GM18519 (cell line): Measurements from ENCODE around the gene TMEM132C.

Experiments
- ATAC-seq: cut with Tn5 transposase; IDR thresholded peaks from one replicate; pipeline ENCODE4 v1.9.1; 2021; ENCODE audit warnings: mild to moderate bottlenecking, moderate library complexity; ENCODE audit not compliant: unreplicated experiment, low FRiP score

The TMEM132C gene

DNA sequence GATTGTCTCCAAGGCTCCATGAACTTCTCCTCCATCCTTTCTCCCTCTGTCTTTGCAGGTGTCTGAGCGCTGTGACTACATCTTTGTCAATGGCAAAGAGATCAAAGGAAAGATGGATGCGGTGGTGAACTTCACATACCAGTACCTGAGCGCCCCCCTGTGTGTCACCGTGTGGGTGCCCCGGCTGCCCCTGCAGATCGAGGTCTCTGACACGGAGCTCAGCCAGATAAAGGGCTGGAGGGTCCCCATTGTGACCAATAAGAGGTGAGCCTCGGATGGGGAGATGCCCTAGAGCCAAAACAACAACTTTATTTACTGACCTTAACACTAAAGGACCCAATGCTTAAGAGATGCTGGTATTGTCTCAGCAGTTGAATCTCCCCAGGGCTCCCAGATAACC, 426.8 kb downstream of the TMEM132C start:
- ATAC-seq = no peak

DNA sequence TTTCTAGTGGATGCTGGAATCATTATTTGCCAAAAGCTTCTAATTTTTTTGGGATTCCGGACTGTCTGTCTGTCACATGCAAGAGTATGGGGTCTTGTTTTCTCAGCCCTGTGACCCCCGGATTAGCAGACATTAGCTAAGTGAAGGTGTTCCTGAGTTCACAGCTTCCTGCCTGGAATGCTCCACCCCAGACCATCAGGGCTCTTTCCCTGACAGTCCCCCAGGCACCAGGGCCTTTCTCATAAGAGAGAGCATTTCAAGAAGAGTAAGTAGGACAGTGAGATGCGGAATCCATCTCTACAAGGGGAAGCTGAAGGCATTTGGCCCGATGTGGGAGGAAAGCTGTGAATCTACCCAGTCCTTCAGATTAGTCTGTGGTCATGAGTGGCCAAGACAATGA, 427.5 kb downstream of the TMEM132C start:
- no peak for ATAC-seq

DNA sequence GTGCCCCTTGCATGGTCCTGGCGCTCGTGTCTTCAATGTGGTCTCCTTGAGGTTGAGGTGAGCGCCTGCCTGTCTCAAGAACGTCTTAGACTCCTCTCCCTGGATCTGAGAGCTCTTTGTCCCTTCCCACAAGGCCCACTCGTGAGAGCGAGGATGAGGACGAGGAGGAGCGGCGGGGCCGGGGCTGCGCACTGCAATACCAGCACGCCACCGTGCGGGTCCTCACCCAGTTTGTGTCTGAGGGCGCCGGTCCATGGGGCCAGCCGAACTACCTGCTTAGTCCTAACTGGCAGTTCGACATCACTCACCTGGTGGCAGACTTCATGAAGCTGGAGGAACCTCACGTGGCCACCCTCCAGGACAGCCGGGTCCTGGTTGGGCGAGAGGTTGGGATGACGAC, 428.7 kb downstream of the TMEM132C start:
- no peak for ATAC-seq

DNA sequence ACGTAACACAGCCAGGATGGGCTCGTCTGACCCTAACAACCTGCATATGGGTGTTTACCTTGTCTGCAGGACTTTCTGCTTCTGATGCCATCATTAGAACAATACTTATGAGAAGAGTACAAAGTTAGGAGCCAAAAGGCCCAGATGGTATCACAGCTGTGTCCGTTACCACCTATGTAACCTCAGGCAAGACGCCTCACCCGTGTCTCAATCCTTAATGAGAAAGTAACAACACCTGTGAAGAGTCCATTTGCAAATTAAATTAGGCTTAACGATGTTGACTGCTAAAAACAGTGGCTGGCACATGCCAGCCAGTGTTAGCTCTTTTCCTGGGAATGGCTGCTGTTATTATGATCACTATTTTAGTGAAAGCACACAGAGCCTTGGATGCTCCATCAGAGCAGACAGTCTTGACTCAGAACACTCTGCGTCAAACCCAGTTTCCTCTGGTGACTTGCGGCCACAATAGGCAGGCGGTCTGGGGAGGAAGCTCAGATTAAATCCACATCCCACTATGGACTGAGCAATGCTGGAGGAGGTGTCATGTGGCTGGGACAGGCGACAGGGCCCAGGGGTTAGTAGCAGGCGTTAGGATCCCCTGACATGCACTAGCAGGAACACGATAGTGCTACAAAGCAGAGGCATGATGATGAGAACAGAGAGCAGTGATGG, 431.5 kb downstream of the TMEM132C start:
- no peak for ATAC-seq

DNA sequence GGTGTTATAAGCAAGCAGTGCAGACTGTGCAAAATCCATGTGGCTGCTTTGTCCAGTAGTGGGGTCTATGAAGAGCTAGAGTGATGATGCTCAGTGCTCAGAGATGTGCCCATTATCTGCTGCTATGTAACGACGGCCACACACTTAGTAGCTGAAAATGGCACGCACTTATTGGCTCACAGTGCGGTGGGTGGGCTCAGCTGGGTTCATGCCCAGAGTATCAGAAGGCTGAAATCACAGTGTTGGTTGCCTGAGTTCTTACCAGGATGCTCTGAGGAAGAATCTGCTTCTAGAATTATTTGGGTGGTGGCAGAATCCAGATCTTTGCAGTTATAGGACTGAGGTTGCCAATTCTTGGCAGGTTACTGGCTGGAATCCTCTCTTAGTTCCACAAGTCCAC, 432.1 kb downstream of the TMEM132C start:
- ATAC-seq = no peak

DNA sequence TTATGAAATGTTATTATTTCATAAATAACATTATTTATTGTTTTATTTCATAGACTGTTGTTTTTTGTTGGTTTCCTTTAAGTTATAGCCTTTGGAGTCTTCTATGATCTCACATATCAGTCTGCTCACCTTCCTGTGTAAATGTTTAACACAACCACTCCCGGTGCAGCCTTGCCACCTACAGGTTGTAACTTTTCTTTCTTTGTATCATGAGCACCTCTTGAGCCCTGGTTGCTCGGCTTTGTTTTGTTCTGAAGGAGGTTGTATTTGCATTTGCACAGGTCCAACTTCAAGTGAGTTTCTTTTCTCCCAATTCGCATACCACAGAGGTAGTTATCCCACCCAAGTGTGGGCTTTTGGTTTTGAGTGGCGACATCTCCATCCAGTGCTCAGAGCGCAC, 435.4 kb downstream of the TMEM132C start:
- ATAC-seq = no peak

DNA sequence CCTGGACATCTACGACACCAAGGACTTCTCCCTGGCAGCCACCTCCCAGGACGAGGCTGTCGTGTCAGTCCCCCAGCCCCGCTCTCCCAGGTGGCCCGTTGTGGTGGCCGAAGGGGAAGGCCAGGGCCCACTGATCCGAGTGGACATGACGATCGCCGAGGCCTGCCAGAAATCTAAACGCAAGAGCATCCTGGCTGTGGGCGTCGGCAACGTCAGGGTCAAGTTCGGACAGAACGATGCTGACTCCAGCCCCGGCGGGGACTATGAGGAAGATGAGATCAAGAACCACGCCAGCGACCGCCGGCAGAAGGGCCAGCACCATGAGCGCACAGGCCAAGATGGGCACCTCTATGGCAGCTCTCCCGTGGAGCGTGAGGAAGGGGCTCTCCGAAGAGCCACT, 438.2 kb downstream of the TMEM132C start:
- no peak for ATAC-seq

DNA sequence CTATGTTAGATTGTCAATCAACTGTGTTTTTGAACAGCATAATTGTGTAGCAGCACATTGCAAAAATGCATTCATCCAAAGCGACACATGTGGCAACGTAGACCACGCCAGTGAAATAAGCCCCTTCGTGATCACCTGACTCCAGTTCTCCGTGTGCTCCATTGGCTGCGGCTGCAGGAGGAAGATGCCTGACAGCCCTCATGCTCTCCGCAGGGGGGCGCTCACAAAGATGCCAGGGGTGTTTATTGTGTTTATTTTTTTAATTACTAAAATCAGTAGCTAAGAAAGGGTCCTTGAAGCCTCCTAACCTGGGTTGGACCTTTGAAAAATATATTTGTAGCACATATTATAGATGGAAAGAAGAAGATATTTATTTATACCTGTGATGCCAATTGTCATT, 440.5 kb downstream of the TMEM132C start:
- ATAC-seq = no peak

DNA sequence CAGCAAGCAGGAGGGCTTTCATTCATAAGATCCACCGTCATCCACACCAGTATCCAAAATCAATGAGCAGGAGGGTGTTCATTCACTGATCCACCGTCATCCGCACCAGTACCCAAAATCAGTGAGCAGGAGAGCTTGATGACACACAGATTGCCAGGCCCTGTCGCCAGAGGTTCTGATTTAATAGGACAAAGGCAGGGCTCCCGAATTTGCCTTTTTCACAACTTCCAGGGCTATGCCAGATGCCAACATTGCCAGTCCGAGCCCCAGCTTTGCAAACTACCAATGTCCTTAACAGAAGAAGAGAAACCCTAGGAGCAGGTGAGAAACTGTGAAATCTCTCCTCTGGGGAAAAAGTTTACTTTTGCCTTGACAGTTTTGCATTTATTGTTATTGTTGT, 441.8 kb downstream of the TMEM132C start:
- no peak for ATAC-seq

DNA sequence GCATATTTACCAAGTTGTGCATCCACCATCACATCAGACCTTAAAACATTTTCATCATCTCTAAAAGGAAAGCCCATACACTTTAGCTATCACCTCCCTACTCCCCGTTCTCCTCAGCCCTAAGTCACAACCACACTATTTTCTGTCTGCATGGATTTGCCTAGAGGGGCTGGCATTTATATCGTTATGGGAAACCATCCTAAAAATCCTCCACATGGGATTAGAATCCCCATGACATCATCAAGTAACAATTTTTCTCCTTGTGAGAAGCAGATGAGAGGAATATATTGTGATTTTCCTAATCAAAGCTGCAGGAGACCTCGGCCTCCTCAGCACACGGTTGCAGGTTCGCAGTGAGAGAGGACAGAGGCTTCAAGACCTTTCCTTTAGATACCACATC, 442.7 kb downstream of the TMEM132C start:
- ATAC-seq = no peak

DNA sequence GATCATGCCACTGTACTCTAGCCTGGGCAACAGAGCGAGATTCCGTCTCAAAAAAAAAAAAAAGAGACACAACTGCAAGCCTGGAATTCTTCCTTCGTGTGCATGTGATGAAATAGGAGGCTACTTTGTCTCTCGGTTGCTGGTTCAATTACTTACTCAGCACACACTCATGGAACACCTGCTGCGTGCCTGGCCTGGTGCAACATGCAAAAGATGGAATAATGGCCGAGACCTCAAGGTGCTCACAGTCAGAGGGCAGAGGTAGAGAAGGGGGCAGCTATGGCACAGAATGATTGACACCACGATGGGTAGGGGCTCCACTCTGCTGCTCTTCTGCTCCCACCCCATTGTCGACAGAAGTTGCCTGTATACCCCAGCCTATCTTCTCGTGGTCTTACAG, 444.5 kb downstream of the TMEM132C start:
- ATAC-seq = no peak

DNA sequence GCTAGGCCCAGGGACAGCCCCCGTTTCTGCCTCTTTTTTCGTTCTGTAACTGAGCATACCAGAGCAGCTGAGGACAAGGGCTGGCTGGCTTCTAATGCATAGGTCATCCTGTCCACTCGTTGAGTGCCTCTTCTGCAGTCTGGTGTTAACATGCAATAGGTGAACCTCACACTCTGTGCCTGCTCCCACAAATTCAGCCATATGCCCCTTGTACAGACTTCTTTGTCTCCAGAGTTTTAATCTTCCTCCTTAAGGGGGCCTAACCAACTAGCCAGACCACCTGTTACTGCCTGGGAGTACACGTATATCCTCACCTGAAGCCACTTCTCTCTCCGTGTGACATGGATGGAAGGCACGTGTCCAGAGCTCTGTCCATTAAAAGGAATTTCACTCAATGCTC, 445.7 kb downstream of the TMEM132C start:
- ATAC-seq = no peak

DNA sequence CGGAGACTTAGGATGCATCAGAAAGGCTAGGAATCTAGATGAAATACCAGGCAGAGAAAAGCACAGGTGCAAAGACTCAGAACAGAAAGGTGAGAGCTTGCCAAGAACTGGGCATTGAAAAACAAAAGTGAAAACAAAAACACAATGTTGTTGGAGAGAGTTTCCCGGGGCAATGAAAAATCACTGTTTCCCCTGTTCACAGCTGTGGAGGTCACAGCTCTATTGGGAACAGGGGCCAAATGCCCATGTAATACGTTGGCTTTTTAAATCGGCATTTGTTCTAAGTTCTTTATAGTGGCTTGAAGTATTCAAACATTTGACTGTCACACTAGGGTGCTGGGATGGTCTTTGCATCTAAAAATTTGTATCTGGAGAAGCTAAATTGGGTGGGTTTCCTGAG, 448.5 kb downstream of the TMEM132C start:
- ATAC-seq = no peak

DNA sequence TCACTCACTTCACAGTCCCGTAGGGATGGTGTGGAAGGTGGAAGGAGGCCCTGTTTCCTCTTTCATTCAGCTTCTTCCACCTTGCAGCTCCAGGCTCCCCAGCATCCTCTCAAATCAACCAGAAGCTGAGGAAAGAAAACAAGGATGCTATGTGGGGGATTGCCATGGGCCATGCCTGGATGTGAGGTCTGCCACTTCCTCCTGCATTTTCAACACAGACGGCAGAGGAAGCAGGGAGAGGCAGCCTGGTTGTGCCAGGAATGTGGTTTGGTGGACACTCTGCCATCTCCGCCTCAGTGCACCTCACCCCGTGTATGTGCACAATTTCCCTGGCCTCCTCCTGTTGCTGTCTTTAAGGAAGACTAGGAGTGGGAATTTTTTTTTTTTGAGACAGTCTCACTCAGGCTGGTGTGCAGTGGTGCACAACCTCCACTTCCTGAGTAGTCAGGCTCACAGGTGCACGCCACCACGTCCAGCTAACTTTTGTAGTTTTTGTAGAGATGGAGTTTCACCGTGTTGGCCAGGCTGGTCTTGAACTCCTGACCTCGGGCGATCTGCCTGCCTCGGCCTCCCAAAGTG, 457.6 kb downstream of the TMEM132C start:
- no peak for ATAC-seq

DNA sequence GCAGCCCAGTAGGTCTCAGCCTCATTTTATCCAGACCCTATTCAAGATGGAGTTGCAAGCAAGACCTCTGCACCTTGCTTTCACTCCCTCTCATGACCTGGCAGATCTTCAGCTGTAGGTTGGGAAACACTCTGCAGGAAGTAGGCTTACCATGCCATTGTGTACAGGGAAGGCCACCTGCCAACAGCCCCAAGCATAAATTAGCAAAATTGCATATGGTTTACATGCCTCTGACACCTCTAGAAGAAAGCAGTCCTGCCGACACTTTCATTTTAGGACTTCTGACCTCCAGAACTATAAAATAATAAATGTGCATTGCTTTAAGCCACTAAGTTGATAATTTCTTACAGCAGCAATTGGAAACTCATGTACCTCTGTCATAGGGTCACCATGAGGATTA, 459.9 kb downstream of the TMEM132C start:
- ATAC-seq = no peak

DNA sequence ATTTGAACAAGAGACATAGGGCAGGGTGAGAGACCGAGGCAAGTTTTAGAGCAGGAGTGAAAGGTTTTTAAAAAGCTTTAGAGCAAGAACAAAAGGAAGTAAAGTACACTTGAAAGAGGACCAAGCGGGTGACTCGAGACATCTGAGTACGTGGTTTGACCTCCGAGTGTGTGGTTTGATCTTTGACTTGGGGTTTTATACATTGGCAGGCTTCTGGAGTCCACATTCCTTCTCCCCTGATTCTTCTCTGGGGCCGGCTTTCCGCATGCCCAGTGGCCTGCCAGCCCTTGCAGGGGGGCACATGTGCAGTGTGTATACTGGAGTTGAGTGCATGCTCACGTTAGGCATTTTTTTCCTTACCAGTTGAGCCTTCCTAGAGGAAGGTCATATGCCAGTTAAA, 460.5 kb downstream of the TMEM132C start:
- no peak for ATAC-seq

DNA sequence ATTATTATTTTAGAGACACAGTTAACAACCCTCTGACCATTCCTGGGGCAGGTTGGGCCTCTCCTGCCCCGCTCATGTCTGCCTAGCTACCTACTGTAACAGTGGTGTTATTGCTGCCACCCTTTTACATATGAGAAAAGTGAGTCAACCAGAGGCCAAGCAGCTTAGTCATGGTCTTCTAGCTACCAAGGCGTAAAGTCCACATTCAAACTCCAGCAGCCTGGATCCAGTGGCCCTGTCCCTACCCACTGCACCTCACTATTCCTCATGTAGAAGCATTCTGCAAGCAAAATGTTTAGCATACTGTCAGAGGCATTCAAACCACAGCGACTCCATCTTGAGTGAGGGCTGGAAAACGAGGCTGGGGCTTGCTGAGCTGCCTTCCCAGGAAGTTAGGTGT, 461.0 kb downstream of the TMEM132C start:
- ATAC-seq = no peak

DNA sequence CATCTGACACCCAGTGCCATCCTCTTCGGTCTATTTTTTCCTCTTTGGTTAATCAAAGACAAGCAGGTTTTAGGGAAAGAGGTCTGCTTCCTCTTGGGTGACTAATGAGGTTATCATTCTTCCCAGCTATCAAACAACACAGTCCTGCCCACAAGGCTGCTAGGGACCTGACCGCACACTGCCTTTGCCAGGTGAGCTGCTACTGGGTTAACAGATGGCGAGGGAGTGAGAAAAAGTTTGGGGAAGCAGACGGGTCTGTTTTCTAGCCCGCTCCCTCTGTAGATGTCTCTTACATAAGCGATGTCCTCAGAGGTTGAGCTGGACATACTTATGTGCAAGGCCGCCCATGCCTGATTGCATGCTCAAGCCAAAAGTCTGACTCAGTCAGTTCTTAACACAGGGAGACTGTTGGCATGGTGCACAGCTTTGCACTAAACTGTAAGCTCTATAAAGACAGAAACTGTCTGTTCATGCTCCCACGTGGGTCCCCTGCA, 462.7 kb downstream of the TMEM132C start:
- ATAC-seq = no peak

DNA sequence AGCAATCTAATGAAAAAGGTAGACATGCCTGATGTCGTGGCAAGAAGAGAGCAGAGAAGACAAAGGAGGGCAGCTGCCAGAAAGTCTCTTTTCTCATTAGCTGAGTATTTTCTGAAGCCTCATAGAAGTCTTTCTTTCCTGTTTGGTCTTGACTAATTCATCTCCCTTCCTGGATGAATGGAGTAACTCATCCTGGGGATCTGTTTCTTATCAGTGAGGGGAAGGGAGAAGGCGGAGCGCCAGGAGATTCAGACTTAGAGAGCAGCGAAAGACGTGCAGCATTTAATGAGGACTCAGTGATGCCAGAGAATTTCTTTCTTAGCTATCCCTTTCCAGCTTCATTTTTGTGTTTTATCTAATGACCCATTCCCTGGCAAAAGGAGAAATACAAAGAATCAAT, 467.4 kb downstream of the TMEM132C start:
- no peak for ATAC-seq

DNA sequence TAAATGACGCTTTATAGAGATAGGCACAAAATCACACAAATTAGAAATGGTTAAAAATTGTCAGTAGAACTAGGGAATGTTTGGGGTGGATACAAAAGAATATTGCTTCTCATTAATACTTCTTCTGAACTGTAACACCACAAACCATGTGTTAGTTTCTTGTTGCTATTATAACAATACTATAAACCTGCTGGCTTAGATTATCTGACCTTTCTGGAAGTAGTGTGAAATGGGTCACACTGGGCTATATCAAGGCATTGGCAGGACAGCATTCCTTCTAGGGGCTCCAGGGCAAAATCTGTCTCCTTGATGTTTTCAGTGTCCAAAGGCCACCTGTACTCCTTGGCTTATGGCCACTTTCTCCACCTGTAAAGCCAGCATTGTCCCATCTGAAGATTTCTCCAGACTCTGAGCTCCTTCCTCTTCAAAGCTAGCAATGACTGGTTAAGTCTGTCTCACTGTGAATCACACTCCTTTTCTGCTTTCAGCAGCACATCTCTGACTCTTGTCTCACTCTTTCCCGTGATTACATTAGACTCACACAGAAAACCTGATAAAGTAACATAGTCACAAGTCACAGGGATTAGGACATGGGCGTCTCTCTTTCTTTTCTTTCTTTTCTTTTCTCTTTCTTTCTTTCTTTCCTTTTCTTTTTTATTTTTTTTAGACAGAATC, 470.5 kb downstream of the TMEM132C start:
- ATAC-seq = no peak

DNA sequence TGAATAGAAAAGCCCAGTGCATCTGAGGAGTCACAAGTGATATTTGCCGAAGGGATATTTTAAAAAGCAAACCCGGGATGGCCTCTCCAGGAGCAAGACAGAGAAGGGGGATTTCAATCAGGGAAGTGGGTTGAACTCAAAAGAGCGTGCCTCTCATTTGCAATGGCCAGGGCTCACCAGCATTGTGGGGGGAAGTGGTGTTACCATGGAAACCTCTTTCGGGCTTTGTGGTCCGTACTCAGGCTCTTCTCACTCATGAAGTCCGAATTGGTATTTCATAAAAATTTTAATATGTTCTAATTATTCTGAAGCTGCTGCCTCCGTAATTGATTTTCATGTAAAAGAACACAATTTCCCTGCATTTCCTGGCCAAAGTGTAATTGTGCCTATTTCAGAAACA, 476.9 kb downstream of the TMEM132C start:
- no peak for ATAC-seq
